AG04450 (cell line): ENCODE data around the gene ARNT2. TPM values are rescaled to one million over a fixed set of nuclear protein-coding genes. Genes with fewer than 3 reads are reported as not detected.

Experiments
- CTCF ChIA-PET: fragments of 300-600, 350-600 bp; formaldehyde crosslinking; extraction: SDS; loops from one replicate; lab custom pipeline; 2022; ENCODE audit warnings: antibody characterized with exemption, inconsistent platforms; lab: Charles Lee
- POLR2A ChIA-PET: fragments of 350-600 bp; formaldehyde crosslinking; extraction: SDS; loops from one replicate; lab custom pipeline; 2021; ENCODE audit warnings: antibody characterized with exemption, inconsistent platforms; lab: Yijun Ruan, JAX
- DNase-seq: peaks from one replicate; pipeline ENCODE4 v3.0.0-alpha.2; 2011; ENCODE audit warnings: low read depth, low spot score
- H3K27ac ChIP-seq: one replicate; pipeline ENCODE4 v1.5.1; 2012; ENCODE audit warnings: low read depth, low read length, control low read depth
- H3K27me3 ChIP-seq: one replicate; pipeline ENCODE4 v1.6.0; 2012; ENCODE audit warnings: low read length; ENCODE audit not compliant: control insufficient read depth, insufficient read depth
- H3K4me3 ChIP-seq: 2 replicates; pipeline ENCODE4 v1.5.1; 2011; ENCODE audit warnings: mild to moderate bottlenecking, low read depth, low read length, control low read depth
- H3K9me3 ChIP-seq: 2 replicates; pipeline ENCODE4 v1.5.1; 2012; ENCODE audit warnings: low read length; ENCODE audit not compliant: control insufficient read depth, insufficient read depth
- polyA plus RNA-seq: library from polyadenylated mRNA; depleted of rRNA; stranded (reverse); fragments of >200 nt; gene quantifications from 2 replicates; pipeline ENCODE4 v1.2.3, GENCODE V29; 2011
- TF ChIP-seq, protein P1 (sequence below): IDR thresholded peaks from 2 replicates; pipeline ENCODE4 v1.5.1; 2011; ENCODE audit warnings: low read depth, low read length, control low read depth, inconsistent platforms

ARNT2 gene
- polyA plus RNA-seq, 1 experiment, result 36.8 TPM

DNA sequence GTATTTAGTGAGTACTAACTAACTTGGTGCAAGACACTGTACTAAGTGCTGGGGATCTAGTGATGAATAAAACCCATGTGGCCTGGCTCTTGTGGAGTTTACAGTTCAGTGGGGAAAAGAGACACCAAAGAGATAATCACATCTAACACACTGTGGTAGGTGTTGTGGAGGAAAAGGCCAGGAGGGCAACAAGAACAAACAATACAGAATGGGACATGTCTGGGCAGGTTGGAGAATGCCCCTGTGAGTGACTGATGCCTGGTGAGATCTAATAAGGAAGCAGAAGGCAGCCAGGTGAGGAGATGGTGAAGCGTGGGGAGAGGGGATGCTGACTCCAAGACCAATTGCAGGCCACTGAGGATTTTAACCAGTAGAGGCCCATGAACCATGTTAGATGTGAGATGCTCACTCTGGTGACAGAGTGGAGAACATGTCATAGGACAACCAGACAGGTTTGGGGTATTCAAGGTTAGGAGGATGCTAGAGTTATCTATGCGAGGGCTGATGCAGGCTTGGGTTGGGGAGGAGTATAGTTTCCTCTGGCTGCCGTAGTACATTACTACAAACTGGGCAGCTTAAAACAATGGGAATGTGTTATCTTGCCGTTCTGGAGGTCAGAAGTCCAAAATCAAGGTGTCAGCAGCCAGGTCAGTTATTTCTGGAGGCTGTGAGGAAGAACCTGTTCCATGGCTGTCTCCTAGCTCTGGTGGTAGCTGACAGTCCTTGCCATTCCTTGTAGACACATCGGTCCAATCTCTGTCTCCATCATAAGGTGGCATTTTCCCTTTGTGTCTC is 81.4 kb downstream of the ARNT2 start:
- Histone ChIP-seq H3K9me3 (no peaks in the 10 kb centered on the region), H3K4me3 (no peak overlapping the region), H3K27me3 (no peaks in the 10 kb centered on the region), H3K27ac (peak overlapping the region; percentile 55)
- ChIA-PET CTCF (no interaction called here), POLR2A (no interaction called here)
- TF ChIP-seq, protein P1, sequence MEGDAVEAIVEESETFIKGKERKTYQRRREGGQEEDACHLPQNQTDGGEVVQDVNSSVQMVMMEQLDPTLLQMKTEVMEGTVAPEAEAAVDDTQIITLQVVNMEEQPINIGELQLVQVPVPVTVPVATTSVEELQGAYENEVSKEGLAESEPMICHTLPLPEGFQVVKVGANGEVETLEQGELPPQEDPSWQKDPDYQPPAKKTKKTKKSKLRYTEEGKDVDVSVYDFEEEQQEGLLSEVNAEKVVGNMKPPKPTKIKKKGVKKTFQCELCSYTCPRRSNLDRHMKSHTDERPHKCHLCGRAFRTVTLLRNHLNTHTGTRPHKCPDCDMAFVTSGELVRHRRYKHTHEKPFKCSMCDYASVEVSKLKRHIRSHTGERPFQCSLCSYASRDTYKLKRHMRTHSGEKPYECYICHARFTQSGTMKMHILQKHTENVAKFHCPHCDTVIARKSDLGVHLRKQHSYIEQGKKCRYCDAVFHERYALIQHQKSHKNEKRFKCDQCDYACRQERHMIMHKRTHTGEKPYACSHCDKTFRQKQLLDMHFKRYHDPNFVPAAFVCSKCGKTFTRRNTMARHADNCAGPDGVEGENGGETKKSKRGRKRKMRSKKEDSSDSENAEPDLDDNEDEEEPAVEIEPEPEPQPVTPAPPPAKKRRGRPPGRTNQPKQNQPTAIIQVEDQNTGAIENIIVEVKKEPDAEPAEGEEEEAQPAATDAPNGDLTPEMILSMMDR, result no peak
- DNase-seq, result no peak

DNA sequence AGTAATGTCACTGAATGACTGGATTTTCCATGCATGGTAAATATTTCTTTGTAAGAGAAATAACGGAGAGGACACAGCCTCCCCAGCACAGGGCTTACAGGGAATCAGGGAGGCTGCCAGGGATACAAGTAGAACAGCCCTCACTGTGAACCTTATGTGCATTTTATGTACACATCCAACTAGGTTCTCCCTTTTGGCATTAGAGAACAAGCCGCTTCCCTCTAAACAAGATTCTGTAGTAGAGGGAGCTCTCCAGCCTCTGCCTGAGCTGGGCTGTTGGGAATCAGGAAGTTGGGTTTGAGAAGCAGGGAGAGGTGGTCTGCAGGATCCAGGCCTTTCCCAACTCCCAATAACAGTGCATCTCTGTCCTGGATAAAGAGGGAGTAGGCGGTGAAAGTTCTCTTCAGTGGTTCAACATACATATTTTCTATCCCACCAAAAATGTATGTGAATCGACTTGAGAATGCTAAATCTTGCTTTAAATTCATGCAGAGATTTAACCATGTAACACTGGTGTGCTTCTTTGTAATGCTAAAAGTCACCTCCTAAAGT is 83.7 kb downstream of the ARNT2 start:
- H3K27ac ChIP-seq, result peak overlapping the region; percentile 41
- no peaks in the 10 kb centered on the region for H3K9me3 ChIP-seq
- CTCF ChIA-PET, result interaction anchor here (1.5 to 3.4 kb wide), 3 partner anchors 32 to 291 kb away, joined by 3 to 14 read pairs (median 6); partner anchors contain the start of gene CEMIP
- no peak for DNase-seq
- TF ChIP-seq, protein P1, result no peak
- no peaks in the 10 kb centered on the region for H3K27me3 ChIP-seq
- POLR2A ChIA-PET, result no interaction called here
- no peak overlapping the region for H3K4me3 ChIP-seq

GRCh38 chr15:80489030-80489594 is 84.9 kb downstream of the ARNT2 start:
- POLR2A ChIA-PET, result interaction anchor here (0.8 to 1.9 kb wide), 5 partner anchors 8 to 290 kb away, joined by 3 to 10 read pairs (median 5); partner anchors contain the start of gene CEMIP
- Histone ChIP-seq H3K27ac (peak overlapping the region; percentile 96), H3K27me3 (no peaks in the 10 kb centered on the region), H3K9me3 (no peaks in the 10 kb centered on the region), H3K4me3 (no peak overlapping the region)
- TF ChIP-seq, protein P1, result no peak
- DNase-seq, result peak; percentile 65
- CTCF ChIA-PET, result interaction anchor here (1.7 to 3.4 kb wide), 2 partner anchors 33 to 290 kb away, joined by 6 to 14 read pairs; partner anchors contain the start of gene CEMIP

DNA sequence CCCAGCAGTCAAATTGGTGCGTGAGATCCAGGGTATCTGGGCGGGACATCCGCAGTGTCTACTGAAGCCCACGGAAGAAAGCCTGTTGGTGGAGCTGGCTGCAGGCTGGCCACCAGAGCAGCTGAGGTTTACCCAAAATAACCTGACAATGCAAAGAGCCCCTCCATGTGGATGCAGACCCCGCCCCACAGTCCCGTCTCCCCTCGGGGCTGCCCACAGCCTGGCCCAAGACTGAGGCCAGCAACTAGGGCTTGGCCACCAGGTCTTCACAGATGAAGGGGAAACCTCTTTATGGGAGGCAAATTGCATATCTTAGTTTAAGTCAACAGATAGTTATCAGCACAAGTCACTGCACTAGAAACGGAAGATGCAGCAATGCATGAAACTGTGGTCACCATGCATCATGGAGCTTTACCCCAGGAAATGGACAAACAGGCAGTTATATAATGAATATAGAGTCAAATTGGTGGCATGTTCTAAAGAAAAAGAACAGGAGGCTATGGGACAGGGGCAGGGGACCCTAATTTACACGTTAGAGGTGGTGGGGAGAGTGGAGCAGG is 86.3 kb downstream of the ARNT2 start:
- no peak overlapping the region for H3K4me3 ChIP-seq
- ChIA-PET POLR2A (interaction anchor here (1.9 kb wide), 1 partner anchor 12 kb away, joined by 10 read pairs; no protein-coding TSS in a partner anchor), CTCF (no interaction called here)
- no peaks in the 10 kb centered on the region for H3K9me3 ChIP-seq
- peak overlapping the region; percentile 96 for H3K27ac ChIP-seq
- DNase-seq, result no peak
- TF ChIP-seq, protein P1, result no peak
- no peaks in the 10 kb centered on the region for H3K27me3 ChIP-seq
